ENCODE results near the gene C11orf68. TPM values are rescaled to one million over a fixed set of nuclear protein-coding genes. Genes with fewer than 3 reads are reported as not detected.

C11orf68 gene
- total RNA-seq, 2 donors from 2014 or later: 26.0 to 29.1 TPM

- H3K9me3 ChIP-seq (ENCODE audit: control insufficient read depth, low read length): no peaks in the 10 kb centered on the region
- peaks cover 3% of the 10 kb centered on the region for H3K4me1 ChIP-seq (ENCODE audit: control insufficient read depth, insufficient read depth, low read length)
- no peak overlapping the region for H3K9ac ChIP-seq (ENCODE audit: extremely low read depth, low read length, poor library complexity, severe bottlenecking)
- Mint-ChIP-seq H3K27ac (no peak overlapping the region), H3K4me1 (peaks cover 8% of the 10 kb centered on the region), H3K4me3 (no peak overlapping the region), H3K9me3 (no peaks in the 10 kb centered on the region), H3K36me3 (ENCODE audit: low read depth) (no peaks in the 10 kb centered on the region), H3K27me3 (ENCODE audit: insufficient read depth) (peaks cover 88% of the 10 kb centered on the region)
- H3K27ac ChIP-seq (ENCODE audit: low read depth, low read length): no peak overlapping the region
- no peak for TF ChIP-seq CTCF (conservative IDR thresholded peaks at IDR 0.05)
- no peak for DNase-seq
- H3K36me3 ChIP-seq (ENCODE audit: control insufficient read depth, insufficient read depth, low read length): no peaks in the 10 kb centered on the region
- H3K4me3 ChIP-seq (ENCODE audit: low read length): no peak overlapping the region
- 85 to 88% methylated on average over 8 of the region's 8 CpGs for WGBS, 2 experiments (ENCODE audit: insufficient coverage in 1 of 2, insufficient read length in 1 of 2)
- H3K27me3 ChIP-seq (ENCODE audit: control insufficient read depth, insufficient read depth, low read length, poor library complexity, severe bottlenecking): peaks cover 49% of the 10 kb centered on the region
Measured at GRCh38 chr11:65903715-65904114, 15.1 kb downstream of the C11orf68 start.

GRCh38 chr11:65903068-65903481 lies 15.8 kb downstream of the C11orf68 start:
- peaks cover 3% of the 10 kb centered on the region for H3K4me1 ChIP-seq (ENCODE audit: control insufficient read depth, insufficient read depth, low read length)
- no peaks in the 10 kb centered on the region for H3K36me3 ChIP-seq (ENCODE audit: control insufficient read depth, insufficient read depth, low read length)
- no peak overlapping the region for H3K27ac ChIP-seq (ENCODE audit: low read depth, low read length)
- no peaks in the 10 kb centered on the region for H3K9me3 ChIP-seq (ENCODE audit: control insufficient read depth, low read length)
- H3K9ac ChIP-seq (ENCODE audit: extremely low read depth, low read length, poor library complexity, severe bottlenecking): no peak overlapping the region
- 0 to 25% methylated on average over 1 to 5 of the region's 5 CpGs for WGBS, 2 experiments (ENCODE audit: insufficient coverage in 1 of 2, insufficient read length in 1 of 2)
- H3K27ac Mint-ChIP-seq: no peak overlapping the region
- no peak overlapping the region for H3K4me3 Mint-ChIP-seq
- no peak overlapping the region for H3K4me3 ChIP-seq (ENCODE audit: low read length)
- no peaks in the 10 kb centered on the region for H3K36me3 Mint-ChIP-seq (ENCODE audit: low read depth)
- H3K9me3 Mint-ChIP-seq: no peaks in the 10 kb centered on the region
- H3K4me1 Mint-ChIP-seq: peaks cover 8% of the 10 kb centered on the region
- peak; percentile 85 for DNase-seq
- H3K27me3 ChIP-seq (ENCODE audit: control insufficient read depth, insufficient read depth, low read length, poor library complexity, severe bottlenecking): peaks cover 54% of the 10 kb centered on the region
- peaks cover 90% of the 10 kb centered on the region for H3K27me3 Mint-ChIP-seq (ENCODE audit: insufficient read depth)
- TF ChIP-seq CTCF (conservative IDR thresholded peaks at IDR 0.05): no peak

GRCh38 chr11:65900899-65901180 lies 18.0 kb downstream of the C11orf68 start:
- H3K36me3 ChIP-seq (ENCODE audit: control insufficient read depth, insufficient read depth, low read length): no peaks in the 10 kb centered on the region
- Mint-ChIP-seq H3K27me3 (ENCODE audit: insufficient read depth) (peaks cover 91% of the 10 kb centered on the region), H3K36me3 (ENCODE audit: low read depth) (no peaks in the 10 kb centered on the region), H3K4me3 (peak overlapping the region; percentile 47), H3K9me3 (no peaks in the 10 kb centered on the region), H3K4me1 (peaks cover 8% of the 10 kb centered on the region), H3K27ac (no peak overlapping the region)
- H3K27me3 ChIP-seq (ENCODE audit: control insufficient read depth, insufficient read depth, low read length, poor library complexity, severe bottlenecking): peaks cover 49% of the 10 kb centered on the region
- no peaks in the 10 kb centered on the region for H3K9me3 ChIP-seq (ENCODE audit: control insufficient read depth, low read length)
- peaks cover 3% of the 10 kb centered on the region for H3K4me1 ChIP-seq (ENCODE audit: control insufficient read depth, insufficient read depth, low read length)
- no peak overlapping the region for H3K9ac ChIP-seq (ENCODE audit: extremely low read depth, low read length, poor library complexity, severe bottlenecking)
- H3K4me3 ChIP-seq (ENCODE audit: low read length): peak overlapping the region; percentile 59
- 70 to 72% methylated on average over 6 to 8 of the region's 11 CpGs for WGBS, 2 experiments (ENCODE audit: insufficient coverage in 1 of 2, insufficient read length in 1 of 2)
- H3K27ac ChIP-seq (ENCODE audit: low read depth, low read length): no peak overlapping the region
- no peak for DNase-seq
- no peak for TF ChIP-seq CTCF (conservative IDR thresholded peaks at IDR 0.05)
